Tibial nerve (tissue), 4 donors: ENCODE results near the gene FKTN.

Experiments
- CTCF ChIP-seq, 5 experiments: fragments of 200-600 bp in 3 of 5; fragments of 450-650 bp in 2 of 5; sonication (generic) in 3 of 5; IDR thresholded peaks; one replicate each; pipeline ENCODE4 v1.5.1; 2016 to 2019; ENCODE audit warnings: antibody characterized with exemption in 5 of 5, mild to moderate bottlenecking in 3 of 5, moderate library complexity in 2 of 5
- EP300 ChIP-seq, 2 donors: sonication (generic); formaldehyde crosslinking; IDR thresholded peaks; one replicate each; pipeline ENCODE4 v1.6.1; 2017; ENCODE audit warnings: antibody characterized with exemption in 2 of 2, mild to moderate bottlenecking in 1 of 2
- POLR2A ChIP-seq, 2 donors: fragments of 450-650 bp; IDR thresholded peaks; one replicate each; pipeline ENCODE4 v1.6.1; 2017; ENCODE audit warnings: antibody characterized with exemption in 2 of 2, mild to moderate bottlenecking in 2 of 2, moderate library complexity in 2 of 2

- TF ChIP-seq POLR2A (IDR thresholded peaks at IDR 0.05) (no peak), CTCF (IDR thresholded peaks at IDR 0.05) (no peak), EP300 (IDR thresholded peaks at IDR 0.05) (no peak)
Measured at GRCh38 chr9:105625088-105625487, 67.2 kb downstream of the FKTN start.
